Right renal cortex interstitium (tissue), 3 donors: Measurements from ENCODE around the gene RPTOR. TPM values are rescaled to one million over a fixed set of nuclear protein-coding genes. Genes with fewer than 3 reads are reported as not detected.

Experiments
- DNase-seq, 3 donors: peaks; one replicate each; pipeline ENCODE4 v3.0.0-alpha.2; 2013; ENCODE audit warnings: low read depth in 3 of 3, low spot score in 2 of 3
- polyA plus RNA-seq, 3 donors: library from polyadenylated mRNA; unstranded; fragments of 120-200 nt; gene quantifications; one replicate each; pipeline ENCODE4 v1.2.1, GENCODE V29; 2013; ENCODE audit not compliant: insufficient read length in 3 of 3

Gene RPTOR
- polyA plus RNA-seq, 3 donors, result 16.7 to 18.7 (median 17.1) TPM

DNA sequence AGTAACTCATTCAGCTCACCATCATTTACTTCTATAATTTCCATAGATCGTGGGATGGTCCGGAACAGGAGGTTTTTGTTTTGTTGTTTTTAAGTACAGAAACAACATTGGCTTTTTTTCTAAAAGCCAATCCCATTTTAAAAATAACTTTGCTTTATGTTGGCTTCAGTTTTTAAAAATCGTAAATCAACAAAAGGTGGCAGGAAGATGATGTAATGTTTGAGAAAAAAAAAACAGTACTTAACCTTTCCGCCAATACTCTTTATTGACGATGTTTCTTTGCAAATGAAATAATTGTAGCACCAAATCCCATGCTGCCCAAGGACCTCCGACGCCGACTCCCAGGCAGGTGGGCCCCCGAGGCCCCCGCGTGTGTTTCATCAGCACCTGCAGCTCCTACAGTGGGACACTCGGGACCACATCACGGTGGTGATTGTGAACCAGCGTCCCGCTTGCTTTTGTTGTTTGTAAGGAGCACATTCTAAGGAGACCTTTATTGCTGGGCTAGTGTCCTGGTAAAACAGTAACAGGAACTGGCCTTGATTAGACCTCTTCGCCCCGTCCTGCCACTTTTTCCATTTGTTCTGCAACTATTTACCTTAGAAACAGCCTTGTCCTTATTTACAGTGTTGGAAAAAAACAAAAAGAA is 306.8 kb downstream of the RPTOR start:
- DNase-seq, result no peak

DNA sequence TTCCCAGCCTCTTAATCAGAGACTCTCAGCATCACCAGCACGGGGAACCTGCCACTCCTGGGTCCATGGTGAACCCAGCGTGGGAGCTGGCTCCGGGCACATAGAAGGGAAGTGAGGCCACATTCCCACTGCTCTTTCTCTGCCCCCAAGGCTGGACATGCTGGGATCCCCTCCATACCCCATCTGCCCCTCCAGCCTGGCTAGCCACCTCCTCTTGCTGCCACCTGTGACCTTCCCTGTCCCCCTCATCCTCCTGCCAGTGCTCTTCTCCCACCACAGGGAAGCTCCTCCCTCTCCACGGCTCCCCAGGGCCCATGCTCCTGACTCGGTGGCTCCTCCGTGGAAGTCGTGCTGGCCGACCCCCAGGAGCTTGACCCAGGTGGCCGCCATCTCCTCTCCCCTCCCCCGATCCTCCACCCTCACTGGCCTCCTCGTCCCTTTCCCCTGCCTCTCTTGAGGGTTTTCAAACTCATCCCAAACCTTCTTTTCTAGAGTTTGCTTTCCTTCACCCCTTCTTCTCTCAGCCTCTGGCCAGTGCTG is 307.9 kb downstream of the RPTOR start:
- no peak for DNase-seq

DNA sequence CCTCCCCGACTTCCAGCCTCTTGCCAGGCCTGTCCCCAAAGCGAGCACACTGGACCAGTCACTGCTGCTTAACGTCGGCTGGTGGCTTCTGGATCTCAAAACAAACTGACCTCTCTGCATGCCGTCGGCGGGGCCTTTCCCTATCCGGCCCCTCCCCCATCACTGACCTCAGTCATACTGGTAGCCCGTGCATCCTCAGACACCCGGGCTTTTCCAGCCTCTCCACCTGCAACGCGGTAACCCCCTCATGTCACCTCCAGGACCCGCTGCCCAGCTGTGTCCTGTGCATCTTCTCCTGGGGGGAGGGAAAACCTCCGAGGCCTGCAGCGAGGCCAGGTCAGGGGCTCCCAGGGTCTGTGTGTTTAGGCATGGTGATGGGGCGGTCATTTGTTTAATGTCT is 308.4 kb downstream of the RPTOR start:
- DNase-seq, result no peak

DNA sequence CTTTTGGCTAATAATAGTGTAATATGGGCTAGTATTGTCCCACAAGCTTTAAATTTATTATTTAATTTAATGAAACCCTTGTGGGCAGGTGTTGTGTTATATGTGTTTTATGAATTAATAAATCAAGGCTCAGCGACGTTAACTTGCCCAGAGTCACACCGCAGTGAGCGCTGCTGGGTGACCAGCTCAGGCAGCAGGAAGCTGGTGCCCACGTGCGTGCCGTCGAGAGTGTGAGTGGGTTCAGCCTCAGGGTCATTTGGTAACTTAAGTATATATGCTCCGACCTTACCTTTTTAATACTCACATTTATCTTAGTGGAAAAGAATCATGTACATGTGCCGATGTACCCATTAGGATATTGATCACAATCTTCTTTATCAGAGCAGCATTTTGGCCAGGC is 309.6 kb downstream of the RPTOR start:
- no peak for DNase-seq

DNA sequence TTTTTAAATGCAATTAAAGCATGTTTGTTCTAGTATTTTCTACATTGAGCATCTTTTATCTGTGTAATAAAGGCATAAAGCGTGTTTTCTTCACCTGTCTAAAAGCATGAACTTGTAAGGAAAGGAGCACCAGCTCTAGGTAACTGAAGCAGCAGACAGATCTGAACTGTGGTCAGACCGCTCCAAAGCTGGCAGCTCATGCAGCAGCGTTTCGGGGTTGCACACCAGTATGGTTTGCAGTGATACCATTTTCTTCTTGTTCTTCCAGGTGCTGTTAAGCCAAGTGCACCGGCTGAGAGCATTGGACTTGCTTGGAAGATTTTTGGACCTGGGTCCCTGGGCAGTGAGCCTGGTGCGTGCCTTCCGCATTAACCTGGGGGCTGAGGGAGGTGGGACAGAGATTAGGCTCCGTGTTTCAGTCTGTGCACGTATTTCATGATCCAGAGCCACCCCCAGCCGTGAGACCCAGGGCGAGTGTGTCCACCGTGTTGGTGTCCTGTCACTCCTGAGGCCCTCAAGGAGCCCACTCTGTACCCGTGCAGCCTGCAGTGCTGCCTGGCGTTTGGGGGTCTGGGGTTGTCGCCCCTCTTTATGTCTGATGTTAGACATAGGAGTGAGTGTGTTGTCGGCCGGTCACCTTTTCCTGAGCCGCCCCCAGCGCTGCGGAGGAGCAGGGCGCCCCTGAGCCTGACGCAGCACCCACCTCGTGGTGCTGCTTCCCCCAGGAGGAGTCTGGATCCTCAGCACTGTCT is 310.7 kb downstream of the RPTOR start:
- DNase-seq, result no peak

DNA sequence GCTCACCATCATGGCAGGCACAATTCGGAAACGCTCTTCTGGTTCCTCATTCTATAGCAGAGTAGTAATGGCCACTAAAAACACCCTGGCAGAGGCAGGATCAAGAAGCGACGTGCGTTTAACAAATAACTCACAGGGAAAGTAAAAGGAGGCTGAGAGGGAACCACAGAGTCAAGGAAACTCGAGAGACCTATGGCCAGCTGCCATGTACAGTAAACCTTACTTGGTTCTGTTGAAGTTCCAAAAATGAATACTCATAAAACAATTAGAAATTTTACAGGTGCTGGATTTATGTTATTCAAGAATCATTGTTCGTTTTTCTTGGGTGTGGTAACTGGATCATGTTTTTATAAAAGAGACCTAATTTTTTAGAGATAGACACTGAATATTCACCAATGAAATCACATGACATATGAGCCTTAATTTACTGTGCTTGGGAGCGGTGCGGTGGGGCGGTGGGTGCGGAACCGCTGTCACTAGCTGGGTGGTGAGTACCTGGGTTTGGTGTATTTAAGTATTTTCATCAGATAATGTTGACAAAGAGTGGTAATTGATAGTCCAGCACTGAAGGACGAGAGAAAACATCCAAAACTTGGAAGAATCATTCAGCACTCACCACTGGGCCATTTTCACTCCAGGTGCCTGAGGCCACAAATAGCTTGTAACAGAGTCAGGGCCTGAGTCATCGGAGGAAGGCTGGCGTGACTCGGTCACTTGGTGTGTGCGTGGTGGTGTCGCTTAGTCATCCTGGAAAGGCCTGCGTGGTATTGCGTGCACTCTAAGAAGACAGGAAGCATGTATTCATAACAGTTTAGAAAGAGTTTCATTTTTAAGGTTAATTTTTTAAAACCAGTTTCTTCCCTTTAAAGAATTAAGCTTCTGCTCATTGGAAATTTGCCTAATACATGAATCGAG is 311.6 kb downstream of the RPTOR start:
- no peak for DNase-seq

DNA sequence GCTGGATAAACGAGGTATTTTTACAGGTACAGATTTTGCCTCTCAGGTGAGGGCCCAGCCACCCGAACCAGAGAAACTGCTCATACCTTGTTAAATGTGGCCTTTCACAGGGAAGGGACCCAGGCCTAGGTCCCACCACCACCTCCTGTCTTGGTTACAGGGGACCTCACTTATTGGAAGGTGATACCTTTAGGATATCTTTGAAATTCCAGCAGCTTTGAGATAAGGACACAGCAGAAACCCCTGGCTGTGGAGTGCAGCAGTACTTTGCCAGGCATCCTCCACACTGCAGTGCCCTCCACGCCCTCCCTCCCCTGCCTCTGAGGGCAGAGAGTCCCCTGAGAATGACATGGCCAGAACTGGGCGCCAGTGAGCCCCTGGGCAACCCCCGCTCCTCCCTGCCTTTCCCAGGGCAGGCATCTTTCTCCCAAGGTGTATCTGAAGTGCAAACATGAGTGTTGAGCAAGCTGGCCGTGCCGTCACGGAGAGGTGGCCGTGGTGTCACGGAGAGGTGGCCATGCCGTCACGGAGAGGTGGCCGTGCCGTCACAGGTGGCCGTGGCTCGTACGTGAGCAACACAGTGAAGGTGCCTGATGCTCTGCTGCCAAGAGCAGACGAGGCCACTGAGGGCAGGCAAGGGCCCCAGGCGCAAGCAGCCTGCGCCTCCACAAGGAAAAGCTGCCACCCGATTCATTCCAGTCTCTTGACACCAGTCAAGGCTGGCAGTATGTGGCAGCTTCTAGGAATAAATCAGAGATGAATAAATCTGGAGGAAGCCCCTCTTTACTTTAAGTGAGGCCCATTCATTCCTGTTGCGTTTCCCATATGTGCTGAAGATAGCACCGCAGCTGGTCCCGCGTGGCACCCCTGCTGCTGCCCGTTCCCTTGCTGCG is 312.5 kb downstream of the RPTOR start:
- no peak for DNase-seq

DNA sequence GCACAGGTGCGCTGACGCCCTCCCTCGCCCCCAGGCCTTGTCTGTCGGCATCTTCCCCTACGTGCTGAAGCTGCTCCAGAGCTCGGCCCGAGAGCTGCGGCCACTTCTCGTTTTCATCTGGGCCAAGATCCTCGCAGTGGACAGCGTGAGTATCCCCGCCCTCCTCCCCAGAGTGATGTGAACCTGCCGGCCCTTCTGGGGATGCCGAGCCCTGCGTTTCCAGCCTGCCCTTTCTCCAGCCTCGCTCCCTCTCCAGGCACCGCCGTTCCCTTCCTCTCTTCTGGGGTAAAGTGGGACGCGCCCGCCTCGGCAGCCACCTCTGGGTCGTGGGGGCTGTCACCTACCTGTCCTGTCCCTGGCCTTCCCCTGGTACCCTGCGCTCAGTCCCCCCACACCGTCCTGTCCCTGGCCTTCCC is 313.1 kb downstream of the RPTOR start:
- DNase-seq, result no peak

DNA sequence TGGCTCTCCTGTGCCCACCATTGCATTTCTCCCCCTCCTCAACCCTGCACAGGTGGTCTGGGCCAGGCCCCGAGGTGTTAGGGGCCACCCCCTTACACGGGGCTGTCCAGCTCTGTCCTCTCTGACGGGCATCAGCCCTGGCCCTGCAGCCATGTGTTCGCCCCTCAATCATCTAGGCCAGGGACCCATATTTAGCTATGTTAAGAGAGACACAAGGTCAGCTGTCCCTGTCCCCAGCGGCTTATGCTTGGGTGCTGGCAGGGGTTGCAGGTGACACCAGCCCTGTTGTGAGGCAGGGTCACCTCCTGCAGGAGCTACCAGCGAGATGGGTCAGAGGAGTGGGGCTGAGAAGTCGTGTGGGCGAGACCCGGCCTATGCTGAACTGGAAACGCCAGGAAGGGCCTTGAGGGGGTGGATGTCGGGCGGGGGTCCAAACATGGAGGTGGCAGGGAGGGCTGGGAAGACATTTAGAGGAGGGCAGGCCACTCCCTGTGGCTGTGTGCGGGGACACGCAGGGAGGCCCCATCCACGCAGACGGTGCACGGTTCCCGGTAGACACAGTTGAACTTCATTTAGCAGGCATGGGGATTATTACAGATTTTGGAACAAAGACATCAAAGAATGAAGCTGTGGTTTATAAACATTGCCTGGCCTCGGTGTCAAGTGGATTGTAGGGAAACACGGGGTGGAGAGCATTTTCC is 313.8 kb downstream of the RPTOR start:
- DNase-seq, result no peak

DNA sequence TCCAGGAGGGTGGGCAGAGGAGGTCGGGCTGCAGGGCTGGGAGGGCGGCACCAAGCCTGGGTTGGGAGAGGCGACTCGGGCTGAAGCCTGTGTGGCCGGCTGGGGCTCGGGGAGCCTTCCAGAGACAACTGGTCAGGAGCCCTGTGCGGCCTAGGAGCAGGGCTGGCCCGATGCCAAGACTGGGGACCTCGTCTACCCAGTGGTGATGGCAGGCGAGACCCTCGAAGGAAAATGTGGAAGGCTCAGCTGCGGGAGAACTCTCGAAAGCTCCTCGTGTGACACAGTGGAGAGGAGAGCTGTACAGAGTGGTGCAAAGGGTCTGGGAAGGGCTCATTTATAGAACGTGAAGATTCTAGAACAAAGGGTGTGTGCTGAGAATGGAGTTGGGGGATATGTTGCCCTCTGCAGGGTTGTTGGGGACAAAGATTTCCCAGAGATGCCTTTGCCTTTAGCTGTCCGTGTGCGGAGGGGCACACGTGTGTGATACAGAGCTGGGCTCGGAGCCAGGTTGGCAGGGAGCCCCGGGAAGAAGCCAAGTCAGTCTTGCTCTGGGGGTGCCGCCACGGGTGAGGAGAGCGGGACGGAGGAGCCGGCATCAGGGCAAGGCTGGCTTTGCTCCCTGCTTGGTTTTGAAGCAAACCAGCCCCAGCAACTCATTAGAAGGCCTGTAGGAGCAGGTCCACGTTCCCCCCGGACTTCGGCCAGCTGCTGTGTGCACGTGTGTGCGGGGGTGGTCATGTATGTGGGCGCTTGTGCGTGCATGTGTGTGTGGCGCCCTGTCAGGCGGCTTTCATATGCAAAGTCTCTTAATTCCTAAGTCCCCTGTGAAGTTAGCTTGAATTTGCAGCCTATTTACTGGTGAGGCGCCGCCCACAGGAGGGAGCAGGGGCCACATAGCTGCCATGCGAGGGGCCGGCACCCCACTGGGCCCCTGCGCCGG is 314.6 kb downstream of the RPTOR start:
- no peak for DNase-seq

DNA sequence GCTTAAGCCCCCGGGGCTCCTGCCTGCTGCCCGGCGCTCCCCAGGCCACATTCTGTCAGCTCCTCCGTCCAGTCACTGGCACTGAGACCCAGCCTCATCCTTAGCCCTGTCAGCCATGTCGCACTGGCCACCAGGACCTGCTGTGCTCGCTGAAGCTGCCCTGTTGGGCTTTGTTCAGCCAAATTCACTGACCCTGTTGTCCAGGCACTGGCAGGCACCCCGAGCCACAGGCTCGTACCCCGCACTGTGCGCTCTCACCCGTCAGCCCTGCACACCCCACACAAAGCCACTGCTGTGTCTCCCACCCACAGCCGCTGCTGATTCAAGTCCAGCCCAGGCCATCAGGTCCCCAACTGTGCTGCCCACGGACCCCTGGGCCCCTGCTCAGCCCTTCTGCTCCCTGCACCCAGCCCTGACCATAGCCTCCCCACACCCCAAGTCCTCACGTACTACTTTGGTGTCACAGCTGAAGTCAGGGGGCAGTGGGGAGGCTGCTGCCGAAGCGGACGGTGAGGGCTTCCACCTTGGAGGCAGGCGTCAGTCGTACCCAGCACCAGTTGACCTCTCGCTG is 315.5 kb downstream of the RPTOR start:
- DNase-seq, result no peak

DNA sequence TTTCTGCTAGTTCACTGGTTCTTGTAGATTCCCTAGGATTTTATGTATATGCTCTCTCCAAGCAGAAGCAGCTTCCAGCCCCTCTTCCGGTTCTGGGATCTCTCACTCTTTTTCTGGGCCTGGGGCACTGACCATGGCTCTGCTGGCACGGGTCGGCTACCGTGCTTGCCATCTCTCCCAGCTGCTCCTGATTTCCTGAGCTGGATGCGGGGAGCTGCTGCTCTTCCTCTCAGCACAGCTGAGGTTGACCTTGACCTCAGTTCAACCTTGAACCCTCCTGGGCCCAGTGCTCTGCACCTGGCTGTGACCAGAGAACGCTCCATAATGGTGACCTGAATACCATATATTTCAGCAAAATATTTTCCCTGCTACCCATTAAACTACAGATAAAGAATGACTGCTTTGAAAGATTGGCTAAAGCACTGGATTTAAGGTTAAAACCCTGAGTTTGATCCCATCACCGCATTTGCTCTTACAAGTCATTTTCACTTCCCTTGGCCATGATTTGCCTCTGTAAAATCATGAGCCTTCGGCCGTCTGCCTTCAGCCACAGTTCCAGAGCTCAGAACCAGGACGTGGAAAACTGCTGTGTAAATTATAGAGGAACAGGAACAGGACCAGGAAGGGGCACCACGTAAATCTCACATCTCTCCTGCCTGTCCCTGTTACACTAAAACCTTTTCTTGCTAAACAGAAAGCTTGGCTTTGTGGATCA is 316.2 kb downstream of the RPTOR start:
- DNase-seq, result no peak

DNA sequence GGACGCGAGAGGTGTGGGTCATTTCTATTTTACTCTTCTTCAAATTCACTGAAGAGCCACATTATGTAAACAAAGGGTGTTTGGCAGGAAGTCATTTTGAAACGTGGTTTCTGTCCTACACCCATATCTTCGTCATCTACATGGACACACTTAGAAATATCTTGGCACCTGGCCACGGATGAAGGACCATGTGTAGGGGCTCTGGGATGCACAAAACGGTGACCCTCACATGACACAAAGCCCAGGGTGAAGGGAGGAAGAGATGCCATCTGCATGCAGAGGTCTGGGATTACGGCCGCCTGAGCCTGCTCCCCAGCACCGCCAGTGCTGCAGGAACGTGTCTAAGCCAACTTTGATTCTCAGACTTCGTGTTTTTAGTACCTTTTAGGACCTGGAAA is 316.8 kb downstream of the RPTOR start:
- DNase-seq, result no peak

DNA sequence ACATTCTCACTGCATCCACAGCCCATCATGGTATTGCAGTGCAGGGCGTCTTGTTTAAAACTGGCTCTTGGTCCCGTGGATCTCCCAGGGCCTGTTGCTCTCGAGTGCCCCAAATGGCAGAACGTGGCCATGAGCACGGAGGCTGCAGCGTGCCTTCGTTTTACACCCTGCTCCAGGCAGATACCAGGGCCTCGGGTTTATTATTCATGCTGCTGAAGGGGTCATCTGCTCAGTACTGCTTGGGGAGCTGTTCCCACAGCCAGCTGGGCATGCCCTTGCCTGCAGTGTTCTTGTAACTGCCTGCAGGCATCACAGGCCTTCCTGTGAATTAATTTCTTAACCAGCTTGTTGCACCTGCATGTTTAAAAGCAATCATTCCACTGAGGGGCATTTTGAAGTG is 317.3 kb downstream of the RPTOR start:
- DNase-seq, result no peak

DNA sequence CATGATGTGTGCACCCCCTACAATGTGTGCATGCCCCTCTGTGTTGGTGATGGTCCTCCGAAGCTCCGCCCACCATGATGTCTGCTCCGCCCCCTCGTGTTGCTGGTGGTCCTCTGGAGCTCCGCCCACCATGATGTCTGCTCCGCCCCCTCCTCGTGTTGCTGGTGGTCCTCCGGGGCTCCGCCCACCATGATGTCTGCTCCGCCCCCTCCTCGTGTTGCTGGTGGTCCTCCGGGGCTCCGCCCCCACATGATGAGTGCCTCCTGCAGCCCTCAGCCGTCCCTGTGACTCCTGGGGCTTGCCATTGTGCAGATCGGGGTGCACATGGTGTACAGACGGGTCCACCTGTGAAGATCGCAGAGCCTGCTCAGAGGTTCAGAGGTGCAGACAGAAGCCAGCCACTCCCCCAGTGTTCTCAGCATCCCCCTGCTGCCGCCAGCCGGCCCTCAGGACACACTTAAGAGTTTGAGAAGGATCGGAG is 317.9 kb downstream of the RPTOR start:
- DNase-seq, result no peak

DNA sequence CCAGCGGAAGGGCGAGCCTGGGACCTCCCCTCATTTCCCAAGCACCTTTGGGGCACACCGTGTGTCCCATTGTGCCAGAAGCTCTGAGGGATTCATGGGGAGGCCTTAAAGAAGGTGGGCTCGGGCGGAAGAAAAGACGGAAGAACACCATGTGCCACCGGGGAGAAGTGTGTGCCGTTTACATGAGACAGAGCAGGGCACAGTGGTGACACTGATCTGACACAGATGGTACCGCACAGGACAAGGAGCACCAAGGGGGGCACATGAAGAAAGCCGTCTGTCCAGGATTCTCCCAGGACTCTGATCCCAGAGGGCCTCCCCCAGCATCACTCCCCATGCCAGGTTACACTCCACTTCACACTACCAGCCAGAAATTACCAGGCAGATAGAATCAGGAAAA is 318.3 kb downstream of the RPTOR start:
- DNase-seq, result no peak

DNA sequence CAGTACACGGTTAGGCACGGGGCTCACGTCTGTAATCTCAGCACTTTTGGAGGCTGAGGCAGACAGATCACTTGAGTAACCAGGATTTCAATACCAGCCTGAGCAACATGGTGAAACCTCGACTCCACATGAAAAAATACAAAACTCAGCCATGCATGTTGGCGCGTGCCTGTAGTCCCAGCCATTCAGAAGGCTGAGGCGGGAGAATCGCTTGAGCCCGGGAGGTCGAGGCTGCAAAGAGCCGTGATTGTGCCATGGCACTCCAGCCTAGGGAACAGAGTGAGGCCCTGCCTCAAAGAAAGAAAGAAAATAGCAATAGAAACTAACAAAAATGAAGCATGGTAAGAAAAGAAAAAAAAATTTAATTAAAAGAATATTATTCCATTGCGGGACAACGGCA is 319.0 kb downstream of the RPTOR start:
- no peak for DNase-seq
